ENCODE data around the gene ANKRD34C. TPM values are rescaled to one million over a fixed set of nuclear protein-coding genes. Genes with fewer than 3 reads are reported as not detected.
"Not testable (repeated sequence)": the region's sequence is repeated elsewhere in the genome, so short reads cannot be mapped to it uniquely, and the experiment has no call there.

Gene ANKRD34C
- total RNA-seq, 2 experiments from 2014 or later: not detected

DNA sequence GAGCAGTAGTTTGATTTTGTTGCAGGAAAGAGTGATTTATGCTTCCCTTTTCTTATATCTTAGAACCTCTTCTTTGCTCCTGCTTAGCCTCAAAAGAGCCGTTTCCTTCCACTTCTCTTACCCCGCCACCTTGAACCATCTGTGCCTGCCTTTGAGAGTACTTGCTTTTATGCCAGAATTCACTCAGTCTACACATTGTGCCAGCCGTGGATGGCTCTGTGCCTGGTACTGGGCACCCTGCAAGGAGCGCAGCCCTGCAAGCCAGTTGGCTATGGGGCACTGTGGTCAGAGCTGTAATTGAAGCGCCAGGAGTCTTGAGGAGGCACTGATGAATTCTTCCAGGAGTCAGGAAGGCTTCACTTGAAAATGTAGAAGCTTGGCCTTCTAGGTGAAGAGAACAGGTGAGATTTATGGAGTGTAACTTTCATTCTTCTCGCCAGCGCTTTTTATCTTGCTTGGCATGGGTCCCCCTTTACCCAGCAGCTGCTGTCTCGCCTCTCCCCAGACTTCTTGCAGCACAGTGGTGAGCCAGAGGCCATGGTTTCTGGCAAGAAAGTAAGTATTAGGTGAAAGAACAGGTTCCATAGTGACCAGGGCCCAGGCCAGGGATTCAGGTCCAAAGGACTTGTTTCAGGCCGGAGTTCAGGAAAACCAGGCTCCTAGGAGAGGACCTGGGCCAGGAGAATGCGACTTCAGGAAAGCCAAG lies 33.3 kb downstream of the ANKRD34C start:
- peaks cover 19% of the 10 kb centered on the region for H3K79me2 ChIP-seq (ENCODE audit: insufficient read depth, low read depth, low read length)
- peaks cover 82% of the 10 kb centered on the region for H3K36me3 ChIP-seq (ENCODE audit: insufficient read depth, low read length)
- TF ChIP-seq CTCF (conservative IDR thresholded peaks at IDR 0.05; ENCODE audit: low read length) (no peak), EZH2phosphoT487 (IDR thresholded peaks at IDR 0.05; ENCODE audit: borderline replicate concordance, low read depth, low read length) (no peak)
- H3K4me3 ChIP-seq (ENCODE audit: low read depth, low read length, poor library complexity, severe bottlenecking): no peak overlapping the region
- intact Hi-C loops (cut with micrococcal nuclease; ENCODE audit: unreplicated experiment): no loop called here
- no TSS peak for BruUV-seq (replicated peaks)
- H3K4me1 ChIP-seq (ENCODE audit: insufficient read depth, low read length, poor library complexity, severe bottlenecking): peaks cover 12% of the 10 kb centered on the region
- ChIA-PET POLR2A (no interaction called here), CTCF (ENCODE audit: unreplicated experiment) (no interaction called here)
- H4K20me1 ChIP-seq (ENCODE audit: insufficient read depth, low read length): 0 out of 2 replicates have a peak, but pooled peaks cover 8% of the 10 kb centered on the region
- no peak for DNase-seq (ENCODE audit: low spot score)
- no peaks in the 10 kb centered on the region for H3K9me2 ChIP-seq (ENCODE audit: insufficient read depth, low read length)
- H2AFZ ChIP-seq (ENCODE audit: low read length): no peak overlapping the region
- H3K27ac ChIP-seq (ENCODE audit: low read depth, low read length, poor library complexity, severe bottlenecking): no peak overlapping the region
- no peaks in the 10 kb centered on the region for H3K9me3 ChIP-seq (ENCODE audit: low read length)
- no peak overlapping the region for H3K4me2 ChIP-seq (ENCODE audit: low read length)

- Histone ChIP-seq H2AFZ (ENCODE audit: low read length) (no peak overlapping the region), H3K9me3 (ENCODE audit: low read length) (no peaks in the 10 kb centered on the region), H3K4me2 (ENCODE audit: low read length) (no peak overlapping the region), H3K4me1 (ENCODE audit: insufficient read depth, low read length, poor library complexity, severe bottlenecking) (peaks cover 11% of the 10 kb centered on the region), H4K20me1 (ENCODE audit: insufficient read depth, low read length) (0 out of 2 replicates have a peak, but pooled peaks cover 8% of the 10 kb centered on the region), H3K36me3 (ENCODE audit: insufficient read depth, low read length) (peaks cover 93% of the 10 kb centered on the region), H3K27ac (ENCODE audit: low read depth, low read length, poor library complexity, severe bottlenecking) (no peak overlapping the region), H3K9me2 (ENCODE audit: insufficient read depth, low read length) (no peaks in the 10 kb centered on the region), H3K79me2 (ENCODE audit: insufficient read depth, low read depth, low read length) (peaks cover 13% of the 10 kb centered on the region), H3K4me3 (ENCODE audit: low read depth, low read length, poor library complexity, severe bottlenecking) (no peak overlapping the region)
- intact Hi-C loops (cut with micrococcal nuclease; ENCODE audit: unreplicated experiment): no loop called here
- ChIA-PET POLR2A (no interaction called here), CTCF (ENCODE audit: unreplicated experiment) (no interaction called here)
- no peak for DNase-seq (ENCODE audit: low spot score)
- BruUV-seq (replicated peaks): no TSS peak
- TF ChIP-seq CTCF (conservative IDR thresholded peaks at IDR 0.05; ENCODE audit: low read length) (no peak), EZH2phosphoT487 (IDR thresholded peaks at IDR 0.05; ENCODE audit: borderline replicate concordance, low read depth, low read length) (no peak)
Measured at GRCh38 chr15:79316864-79317263, 34.3 kb downstream of the ANKRD34C start.

- H4K20me1 ChIP-seq (ENCODE audit: insufficient read depth, low read length); H3K4me2 ChIP-seq (ENCODE audit: low read length); POLR2A ChIA-PET; H3K9me2 ChIP-seq (ENCODE audit: insufficient read depth, low read length); H3K27ac ChIP-seq (ENCODE audit: low read depth, low read length, poor library complexity, severe bottlenecking); H3K4me1 ChIP-seq (ENCODE audit: insufficient read depth, low read length, poor library complexity, severe bottlenecking); H3K79me2 ChIP-seq (ENCODE audit: insufficient read depth, low read depth, low read length); H2AFZ ChIP-seq (ENCODE audit: low read length); DNase-seq (ENCODE audit: low spot score); BruUV-seq (replicated peaks); CTCF ChIA-PET (ENCODE audit: unreplicated experiment); H3K9me3 ChIP-seq (ENCODE audit: low read length); intact Hi-C loops (cut with micrococcal nuclease; ENCODE audit: unreplicated experiment); H3K4me3 ChIP-seq (ENCODE audit: low read depth, low read length, poor library complexity, severe bottlenecking): not testable (repeated sequence)
- H3K36me3 ChIP-seq (ENCODE audit: insufficient read depth, low read length): peaks cover 90% of the 10 kb centered on the region
Measured at GRCh38 chr15:79319973-79320372, 37.5 kb downstream of the ANKRD34C start.

Data from OCI-LY7 (cell line).